HepG2 (cell line): ENCODE data around the gene DPH7. TPM values are rescaled to one million over a fixed set of nuclear protein-coding genes. Genes with fewer than 3 reads are reported as not detected.

Source experiments
- ADNP ChIP-seq: sonication (generic); formaldehyde crosslinking; IDR thresholded peaks from 2 replicates; pipeline ENCODE4 v1.4.0; 2020; ENCODE audit warnings: missing genetic modification reagents
- BHLHE40 ChIP-seq: IDR thresholded peaks from 2 replicates; pipeline ENCODE4 v1.6.1; 2011; ENCODE audit warnings: low read length, improper control_type of control experiment
- EHMT2 ChIP-seq: fragments of 200-600 bp; sonication (generic); IDR thresholded peaks from 2 replicates; pipeline ENCODE4 v1.7.0; 2017; ENCODE audit warnings: antibody characterized with exemption, low read depth, low read length, borderline replicate concordance
- FOXP1 ChIP-seq, 2 experiments: fragments of 450-650 bp in 1 of 2; IDR thresholded peaks; 2 replicates each; pipeline ENCODE4 v1.6.1; 2017 to 2018; ENCODE audit warnings: antibody characterized with exemption in 1 of 2
- HHEX ChIP-seq: IDR thresholded peaks from 2 replicates; pipeline ENCODE4 v1.6.1; 2016; ENCODE audit warnings: control low read depth
- HNRNPLL ChIP-seq: fragments of 200-400 bp; formaldehyde crosslinking; IDR thresholded peaks from 2 replicates; pipeline ENCODE4 v1.6.1; 2017; ENCODE audit warnings: mild to moderate bottlenecking, low read depth, low read length; ENCODE audit not compliant: poor library complexity, severe bottlenecking
- JUND ChIP-seq: sonication (generic); formaldehyde crosslinking; IDR thresholded peaks from 2 replicates; pipeline ENCODE4 v1.8.0; 2022; ENCODE audit warnings: mild to moderate bottlenecking, missing genetic modification reagents
- KLF15 ChIP-seq: sonication (generic); formaldehyde crosslinking; IDR thresholded peaks from 2 replicates; pipeline ENCODE4 v1.8.1; 2023; ENCODE audit warnings: borderline replicate concordance, mild to moderate bottlenecking, inconsistent platforms, missing genetic modification reagents, mixed read lengths
- ZFYVE20 ChIP-seq: sonication (generic); formaldehyde crosslinking; IDR thresholded peaks from 2 replicates; pipeline ENCODE4 v1.8.0; 2023; ENCODE audit warnings: low read depth, mild to moderate bottlenecking, moderate library complexity, missing genetic modification reagents, borderline replicate concordance
- ZNF792 ChIP-seq: IDR thresholded peaks from 2 replicates; pipeline ENCODE4 v1.6.1; 2016
- polyA plus RNA-seq, 8 experiments: library from polyadenylated mRNA; depleted of rRNA in 3 of 8; stranded (reverse) in 7 of 8; unstranded in 1 of 8; fragments of >200 nt; fragmentation: Illumina TruSeq in 4 of 8; extraction: Trizol in 4 of 8; gene quantifications; 2 replicates each; pipeline versions ENCODE4 v1.2.1 to v1.2.3, GENCODE V29; 2011 to 2016; ENCODE audit warnings: low read depth in 4 of 8, missing spikeins in 1 of 8, mixed read lengths in 1 of 8; ENCODE audit not compliant: insufficient read depth in 1 of 8
- total RNA-seq, 5 experiments: library from RNA; depleted of rRNA; stranded (reverse); fragments of >200 nt; fragmentation: Illumina TruSeq; extraction: Trizol; gene quantifications; 2 replicates each; pipeline ENCODE4 v1.2.3, GENCODE V29; 2016; ENCODE audit warnings: low read depth in 1 of 5
- TF ChIP-seq, protein P1 (sequence below): sonication (generic); formaldehyde crosslinking; IDR thresholded peaks from 2 replicates; pipeline ENCODE4 v1.9.0; 2022; ENCODE audit warnings: low read depth, missing genetic modification reagents
- TF ChIP-seq, protein P2 (sequence below): sonication (generic); formaldehyde crosslinking; conservative IDR thresholded peaks from 2 replicates; pipeline ENCODE4 v1.4.0; 2020; ENCODE audit warnings: missing genetic modification reagents
- TF ChIP-seq, protein P3 (sequence below): sonication (generic); formaldehyde crosslinking; IDR thresholded peaks from 2 replicates; pipeline ENCODE4 v1.5.1; 2020; ENCODE audit warnings: mild to moderate bottlenecking, missing genetic modification reagents, moderate library complexity
- TF ChIP-seq, protein P4 (sequence below): sonication (generic); formaldehyde crosslinking; IDR thresholded peaks from 2 replicates; pipeline ENCODE4 v1.8.1; 2023; ENCODE audit warnings: missing genetic modification reagents, mild to moderate bottlenecking, borderline replicate concordance
- TF ChIP-seq, protein P5 (sequence below), 2 experiments: sonication (generic) in 1 of 2; formaldehyde crosslinking in 1 of 2; IDR thresholded peaks; 2 replicates each; pipeline versions ENCODE4 v1.4.0 to v1.6.1; 2018 to 2020; ENCODE audit warnings: missing genetic modification reagents in 2 of 2, borderline replicate concordance in 1 of 2, low read depth in 1 of 2, mild to moderate bottlenecking in 1 of 2, missing biosample characterization in 1 of 2
- TF ChIP-seq, protein P6 (sequence below): sonication (generic); formaldehyde crosslinking; IDR thresholded peaks from 2 replicates; pipeline ENCODE4 v1.9.0; 2021; ENCODE audit warnings: missing genetic modification reagents, borderline replicate concordance

Gene DPH7
- total and polyA plus RNA-seq, 2 of the 13 experiments (the other 11 are each of a cell fraction or from before 2014, with no cell fraction given), result 27.6 to 31.6 TPM

DNA sequence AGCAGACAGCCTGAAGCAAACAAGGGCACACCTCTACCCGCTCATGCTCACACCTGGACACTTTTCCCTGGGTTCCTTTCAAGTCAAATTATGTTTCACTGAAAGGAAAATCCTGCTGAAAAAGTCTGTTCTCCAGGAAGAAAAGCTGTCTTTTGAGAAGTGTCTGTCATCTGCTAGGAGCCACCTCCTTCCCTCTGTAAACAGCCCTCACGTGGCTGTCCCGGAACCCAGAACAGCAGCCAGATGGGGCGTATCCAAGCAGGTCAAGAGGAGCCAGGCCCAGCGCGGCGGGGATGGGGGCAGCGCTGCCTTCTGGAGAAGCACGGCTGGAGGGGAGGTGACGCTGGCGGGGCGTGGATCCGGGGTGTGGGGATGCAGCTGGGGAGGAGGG lies 28.5 kb downstream of the DPH7 start, which contains the start of gene PNPLA7 (continued):
- TF ChIP-seq, protein P1, sequence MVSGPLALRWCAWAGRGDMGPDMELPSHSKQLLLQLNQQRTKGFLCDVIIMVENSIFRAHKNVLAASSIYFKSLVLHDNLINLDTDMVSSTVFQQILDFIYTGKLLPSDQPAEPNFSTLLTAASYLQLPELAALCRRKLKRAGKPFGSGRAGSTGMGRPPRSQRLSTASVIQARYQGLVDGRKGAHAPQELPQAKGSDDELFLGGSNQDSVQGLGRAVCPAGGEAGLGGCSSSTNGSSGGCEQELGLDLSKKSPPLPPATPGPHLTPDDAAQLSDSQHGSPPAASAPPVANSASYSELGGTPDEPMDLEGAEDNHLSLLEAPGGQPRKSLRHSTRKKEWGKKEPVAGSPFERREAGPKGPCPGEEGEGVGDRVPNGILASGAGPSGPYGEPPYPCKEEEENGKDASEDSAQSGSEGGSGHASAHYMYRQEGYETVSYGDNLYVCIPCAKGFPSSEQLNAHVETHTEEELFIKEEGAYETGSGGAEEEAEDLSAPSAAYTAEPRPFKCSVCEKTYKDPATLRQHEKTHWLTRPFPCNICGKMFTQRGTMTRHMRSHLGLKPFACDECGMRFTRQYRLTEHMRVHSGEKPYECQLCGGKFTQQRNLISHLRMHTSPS (CRISPR knock-in tag), result no peak
- TF ChIP-seq EHMT2 (no peak), ZFYVE20 (no peak), JUND (CRISPR knock-in tag) (no peak), ADNP (CRISPR knock-in tag) (no peak), HNRNPLL (no peak), ZNF792 (0 out of 2 replicates have a peak, but pooled peaks have one; percentile 62), FOXP1 (IDR thresholded peaks at IDR 0.05) (no peak), FOXP1 (CRISPR knock-in tag; IDR thresholded peaks at IDR 0.05) (0 out of 2 replicates have a peak, but pooled peaks have one; percentile 13), KLF15 (no peak), HHEX (CRISPR knock-in tag) (no peak), BHLHE40 (peak; percentile 76)
- TF ChIP-seq, protein P2, sequence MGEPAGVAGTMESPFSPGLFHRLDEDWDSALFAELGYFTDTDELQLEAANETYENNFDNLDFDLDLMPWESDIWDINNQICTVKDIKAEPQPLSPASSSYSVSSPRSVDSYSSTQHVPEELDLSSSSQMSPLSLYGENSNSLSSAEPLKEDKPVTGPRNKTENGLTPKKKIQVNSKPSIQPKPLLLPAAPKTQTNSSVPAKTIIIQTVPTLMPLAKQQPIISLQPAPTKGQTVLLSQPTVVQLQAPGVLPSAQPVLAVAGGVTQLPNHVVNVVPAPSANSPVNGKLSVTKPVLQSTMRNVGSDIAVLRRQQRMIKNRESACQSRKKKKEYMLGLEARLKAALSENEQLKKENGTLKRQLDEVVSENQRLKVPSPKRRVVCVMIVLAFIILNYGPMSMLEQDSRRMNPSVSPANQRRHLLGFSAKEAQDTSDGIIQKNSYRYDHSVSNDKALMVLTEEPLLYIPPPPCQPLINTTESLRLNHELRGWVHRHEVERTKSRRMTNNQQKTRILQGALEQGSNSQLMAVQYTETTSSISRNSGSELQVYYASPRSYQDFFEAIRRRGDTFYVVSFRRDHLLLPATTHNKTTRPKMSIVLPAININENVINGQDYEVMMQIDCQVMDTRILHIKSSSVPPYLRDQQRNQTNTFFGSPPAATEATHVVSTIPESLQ (CRISPR knock-in tag), result no peak
- TF ChIP-seq, protein P3, sequence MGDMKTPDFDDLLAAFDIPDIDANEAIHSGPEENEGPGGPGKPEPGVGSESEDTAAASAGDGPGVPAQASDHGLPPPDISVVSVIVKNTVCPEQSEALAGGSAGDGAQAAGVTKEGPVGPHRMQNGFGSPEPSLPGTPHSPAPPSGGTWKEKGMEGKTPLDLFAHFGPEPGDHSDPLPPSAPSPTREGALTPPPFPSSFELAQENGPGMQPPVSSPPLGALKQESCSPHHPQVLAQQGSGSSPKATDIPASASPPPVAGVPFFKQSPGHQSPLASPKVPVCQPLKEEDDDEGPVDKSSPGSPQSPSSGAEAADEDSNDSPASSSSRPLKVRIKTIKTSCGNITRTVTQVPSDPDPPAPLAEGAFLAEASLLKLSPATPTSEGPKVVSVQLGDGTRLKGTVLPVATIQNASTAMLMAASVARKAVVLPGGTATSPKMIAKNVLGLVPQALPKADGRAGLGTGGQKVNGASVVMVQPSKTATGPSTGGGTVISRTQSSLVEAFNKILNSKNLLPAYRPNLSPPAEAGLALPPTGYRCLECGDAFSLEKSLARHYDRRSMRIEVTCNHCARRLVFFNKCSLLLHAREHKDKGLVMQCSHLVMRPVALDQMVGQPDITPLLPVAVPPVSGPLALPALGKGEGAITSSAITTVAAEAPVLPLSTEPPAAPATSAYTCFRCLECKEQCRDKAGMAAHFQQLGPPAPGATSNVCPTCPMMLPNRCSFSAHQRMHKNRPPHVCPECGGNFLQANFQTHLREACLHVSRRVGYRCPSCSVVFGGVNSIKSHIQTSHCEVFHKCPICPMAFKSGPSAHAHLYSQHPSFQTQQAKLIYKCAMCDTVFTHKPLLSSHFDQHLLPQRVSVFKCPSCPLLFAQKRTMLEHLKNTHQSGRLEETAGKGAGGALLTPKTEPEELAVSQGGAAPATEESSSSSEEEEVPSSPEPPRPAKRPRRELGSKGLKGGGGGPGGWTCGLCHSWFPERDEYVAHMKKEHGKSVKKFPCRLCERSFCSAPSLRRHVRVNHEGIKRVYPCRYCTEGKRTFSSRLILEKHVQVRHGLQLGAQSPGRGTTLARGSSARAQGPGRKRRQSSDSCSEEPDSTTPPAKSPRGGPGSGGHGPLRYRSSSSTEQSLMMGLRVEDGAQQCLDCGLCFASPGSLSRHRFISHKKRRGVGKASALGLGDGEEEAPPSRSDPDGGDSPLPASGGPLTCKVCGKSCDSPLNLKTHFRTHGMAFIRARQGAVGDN (CRISPR knock-in tag), result peak; percentile 46; the same call in 1 of the 2 replicates
- TF ChIP-seq, protein P4, sequence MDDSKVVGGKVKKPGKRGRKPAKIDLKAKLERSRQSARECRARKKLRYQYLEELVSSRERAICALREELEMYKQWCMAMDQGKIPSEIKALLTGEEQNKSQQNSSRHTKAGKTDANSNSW, result no peak
- TF ChIP-seq, protein P5, sequence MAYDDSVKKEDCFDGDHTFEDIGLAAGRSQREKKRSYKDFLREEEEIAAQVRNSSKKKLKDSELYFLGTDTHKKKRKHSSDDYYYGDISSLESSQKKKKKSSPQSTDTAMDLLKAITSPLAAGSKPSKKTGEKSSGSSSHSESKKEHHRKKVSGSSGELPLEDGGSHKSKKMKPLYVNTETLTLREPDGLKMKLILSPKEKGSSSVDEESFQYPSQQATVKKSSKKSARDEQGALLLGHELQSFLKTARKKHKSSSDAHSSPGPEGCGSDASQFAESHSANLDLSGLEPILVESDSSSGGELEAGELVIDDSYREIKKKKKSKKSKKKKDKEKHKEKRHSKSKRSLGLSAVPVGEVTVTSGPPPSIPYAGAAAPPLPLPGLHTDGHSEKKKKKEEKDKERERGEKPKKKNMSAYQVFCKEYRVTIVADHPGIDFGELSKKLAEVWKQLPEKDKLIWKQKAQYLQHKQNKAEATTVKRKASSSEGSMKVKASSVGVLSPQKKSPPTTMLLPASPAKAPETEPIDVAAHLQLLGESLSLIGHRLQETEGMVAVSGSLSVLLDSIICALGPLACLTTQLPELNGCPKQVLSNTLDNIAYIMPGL (CRISPR knock-in tag; IDR thresholded peaks at IDR 0.05; ENCODE audit: borderline replicate concordance in 1 of 2, low read depth in 1 of 2), result 0 out of 4 replicates have a peak, but pooled peaks of 1 of the 2 experiments have one; percentile 36
- TF ChIP-seq, protein P6, sequence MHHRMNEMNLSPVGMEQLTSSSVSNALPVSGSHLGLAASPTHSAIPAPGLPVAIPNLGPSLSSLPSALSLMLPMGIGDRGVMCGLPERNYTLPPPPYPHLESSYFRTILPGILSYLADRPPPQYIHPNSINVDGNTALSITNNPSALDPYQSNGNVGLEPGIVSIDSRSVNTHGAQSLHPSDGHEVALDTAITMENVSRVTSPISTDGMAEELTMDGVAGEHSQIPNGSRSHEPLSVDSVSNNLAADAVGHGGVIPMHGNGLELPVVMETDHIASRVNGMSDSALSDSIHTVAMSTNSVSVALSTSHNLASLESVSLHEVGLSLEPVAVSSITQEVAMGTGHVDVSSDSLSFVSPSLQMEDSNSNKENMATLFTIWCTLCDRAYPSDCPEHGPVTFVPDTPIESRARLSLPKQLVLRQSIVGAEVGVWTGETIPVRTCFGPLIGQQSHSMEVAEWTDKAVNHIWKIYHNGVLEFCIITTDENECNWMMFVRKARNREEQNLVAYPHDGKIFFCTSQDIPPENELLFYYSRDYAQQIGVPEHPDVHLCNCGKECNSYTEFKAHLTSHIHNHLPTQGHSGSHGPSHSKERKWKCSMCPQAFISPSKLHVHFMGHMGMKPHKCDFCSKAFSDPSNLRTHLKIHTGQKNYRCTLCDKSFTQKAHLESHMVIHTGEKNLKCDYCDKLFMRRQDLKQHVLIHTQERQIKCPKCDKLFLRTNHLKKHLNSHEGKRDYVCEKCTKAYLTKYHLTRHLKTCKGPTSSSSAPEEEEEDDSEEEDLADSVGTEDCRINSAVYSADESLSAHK (CRISPR knock-in tag), result no peak
